C1 segment of cervical spinal cord (tissue), 14 donors: ENCODE data around the gene ZNF423.

Experiments used
- DNase-seq, 14 donors: peaks; one replicate each; lab custom pipeline; 2025; lab: John Stamatoyannopoulos, UW

Gene ZNF423

DNA sequence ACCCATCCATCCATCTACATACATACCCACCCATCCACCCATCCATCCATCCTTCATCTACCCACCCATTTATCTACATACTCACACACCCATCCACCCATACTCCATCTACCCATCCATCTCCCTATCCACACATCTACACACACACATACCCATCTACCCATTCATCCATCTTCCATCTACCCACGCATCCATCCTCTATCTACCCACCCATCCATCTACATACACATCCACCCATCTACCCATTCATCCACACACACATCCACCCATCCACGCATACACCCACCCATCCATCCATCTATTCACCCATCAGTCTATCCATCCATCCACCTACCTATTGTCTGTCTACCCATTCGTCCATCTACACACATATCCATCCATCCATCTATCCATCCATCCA is 227.8 kb downstream of the ZNF423 start:
- DNase-seq, result no peak

DNA sequence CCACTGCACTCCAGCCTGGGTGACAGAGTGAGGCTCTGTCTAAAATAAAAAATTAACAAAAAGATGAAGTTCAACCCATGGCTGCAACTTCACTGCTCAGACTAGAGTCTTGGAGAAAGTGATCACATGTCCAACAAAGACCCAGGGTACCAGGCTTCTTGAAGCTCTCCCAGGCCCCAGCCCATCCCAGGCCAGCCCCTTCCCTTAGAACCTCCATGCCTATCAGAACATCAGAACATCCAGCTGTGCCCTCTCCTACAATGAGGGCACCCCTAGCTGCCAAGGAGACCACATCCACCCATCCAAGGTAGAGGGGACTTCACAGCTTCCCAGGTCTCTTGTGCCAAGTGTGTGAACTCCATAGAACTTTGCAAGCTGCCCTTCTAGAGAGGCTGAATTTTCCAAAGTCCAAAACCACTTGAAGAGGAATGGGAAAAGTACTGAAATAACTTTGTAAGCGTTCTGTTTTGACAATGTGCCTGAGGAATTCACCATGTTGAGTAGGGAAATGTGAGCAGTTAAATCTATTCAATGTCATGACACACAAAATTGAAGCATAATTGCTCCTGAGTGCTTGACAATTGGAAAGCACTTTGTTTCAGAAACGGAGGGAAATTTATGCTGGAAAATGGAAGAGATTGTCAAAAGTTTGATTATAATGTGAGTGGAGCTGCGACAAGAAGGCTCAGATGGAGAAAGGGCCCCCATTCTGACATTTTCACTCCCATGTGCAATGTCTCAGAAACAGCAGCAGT is 230.4 kb downstream of the ZNF423 start:
- no peak for DNase-seq

GRCh38 chr16:49623501-49624266 is 232.2 kb downstream of the ZNF423 start:
- DNase-seq, result no peak

GRCh38 chr16:49622421-49623402 is 233.2 kb downstream of the ZNF423 start:
- no peak for DNase-seq

- DNase-seq, result no peak
These were observed 233.9 kb downstream of the ZNF423 start for GRCh38 chr16:49622084-49622390.

DNA sequence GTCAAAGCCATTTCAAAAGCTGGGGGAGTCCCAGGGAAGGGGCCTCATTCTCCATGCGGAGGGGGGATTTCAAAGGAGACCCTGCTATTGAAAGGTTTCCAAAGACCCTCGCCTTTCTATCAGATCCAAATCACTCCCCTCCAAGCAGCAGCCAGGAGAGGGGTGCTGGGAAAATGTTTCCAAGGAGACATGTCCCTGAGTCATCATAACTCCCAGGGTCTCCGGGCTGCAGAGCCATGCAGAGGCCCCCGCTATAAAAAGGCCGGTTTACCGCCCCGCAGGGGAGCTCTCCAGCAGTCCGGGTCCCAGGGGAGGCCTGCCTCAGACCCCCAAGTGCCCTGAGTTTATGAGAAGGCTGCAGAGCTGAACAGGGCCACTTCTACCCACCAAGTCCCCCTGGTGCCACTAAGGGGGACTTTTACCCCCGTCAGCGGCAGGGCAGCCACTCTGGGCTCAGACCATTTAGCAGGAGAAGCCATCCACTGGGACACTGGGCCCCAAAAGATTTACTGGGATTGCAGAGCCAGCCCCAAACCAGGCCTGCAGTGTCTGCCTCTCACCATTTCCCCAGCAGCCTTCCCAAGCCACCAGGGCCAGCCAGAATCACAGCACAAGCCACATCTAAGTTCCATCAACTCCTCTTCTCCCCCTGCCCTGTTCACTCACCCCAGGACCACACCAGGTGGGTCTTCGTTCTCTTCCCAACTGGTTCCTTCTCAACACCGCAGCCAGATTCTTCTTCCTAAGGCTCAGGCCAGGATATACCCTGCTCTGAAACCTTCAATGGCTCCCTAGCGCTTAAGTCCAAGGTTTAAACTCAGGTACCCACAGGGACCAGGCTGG is 234.4 kb downstream of the ZNF423 start:
- DNase-seq, result no peak

DNA sequence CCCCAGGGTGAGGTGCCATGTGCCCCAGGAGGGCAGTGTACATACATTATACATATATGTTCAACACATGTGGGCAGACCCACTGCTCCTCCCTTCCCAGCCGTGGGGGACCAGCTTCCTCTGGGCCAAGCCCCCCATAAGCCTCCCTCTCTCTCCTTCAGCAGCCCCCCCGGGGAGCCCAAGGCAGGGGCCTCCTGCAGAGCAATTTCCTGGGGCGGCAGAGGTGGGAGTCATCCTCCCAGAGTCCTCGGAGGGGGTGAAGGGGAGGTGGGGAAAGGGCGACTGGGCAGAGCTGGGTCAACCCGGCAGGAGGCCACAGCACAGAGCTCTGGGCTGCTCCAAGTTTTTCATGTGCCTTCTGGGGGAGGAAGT is 235.1 kb downstream of the ZNF423 start:
- peak in 1 of 14 donors; percentile 58 for DNase-seq

DNA sequence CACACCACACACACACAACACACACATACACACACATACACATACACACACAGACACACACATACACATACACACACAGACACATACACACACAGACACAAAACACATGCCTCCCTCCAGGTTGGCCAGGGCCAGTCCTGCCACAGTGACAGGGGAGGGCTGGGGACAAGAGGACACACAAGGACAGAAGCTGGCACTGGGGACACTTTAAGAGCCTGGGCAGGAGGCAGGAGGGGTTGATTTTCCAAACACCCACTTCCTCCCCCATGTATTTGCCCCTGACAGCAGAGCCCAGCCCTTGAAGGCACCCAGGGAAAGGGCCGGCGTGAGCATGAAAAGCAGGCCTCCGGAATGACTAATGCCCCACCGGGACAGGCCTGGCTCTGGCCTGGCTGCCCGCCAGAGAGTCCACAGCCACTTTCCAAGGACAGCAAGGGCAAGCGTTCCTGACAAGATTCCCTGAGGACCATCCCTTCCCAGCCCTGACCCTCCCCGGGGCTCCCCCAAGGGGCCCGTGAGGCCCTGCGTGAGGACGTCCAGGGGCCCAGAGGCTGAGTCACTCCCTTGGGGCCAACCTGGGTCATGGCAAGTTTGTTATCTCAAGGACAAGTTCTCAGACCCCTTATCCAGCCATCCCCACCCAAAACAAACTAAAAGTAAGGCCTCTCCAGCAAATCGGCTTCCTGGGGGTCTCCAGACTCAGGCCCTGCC is 235.6 kb downstream of the ZNF423 start:
- peak in 5 of 14 donors; percentile 9 to 70 (median 38) for DNase-seq

- DNase-seq, result no peak
These were observed 236.1 kb downstream of the ZNF423 start for GRCh38 chr16:49619811-49620157.

DNA sequence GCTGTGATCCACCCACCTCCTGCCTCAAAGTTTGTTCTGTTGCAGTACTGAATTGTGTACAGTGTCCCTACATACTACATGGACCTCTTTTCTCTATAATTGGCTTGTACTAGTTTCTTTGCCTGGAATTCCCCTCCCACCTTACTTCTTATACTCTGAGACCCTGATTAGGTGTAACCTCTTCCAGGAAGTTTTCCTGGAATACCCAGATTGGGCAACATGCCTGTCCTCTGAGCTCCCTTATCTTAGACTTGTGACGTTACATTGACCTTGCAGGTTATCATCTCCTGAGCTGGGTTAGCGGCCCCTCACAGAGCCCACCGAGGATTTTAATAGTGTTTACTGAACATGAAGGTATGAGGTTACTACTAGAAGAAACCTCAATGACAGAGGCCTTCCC is 237.0 kb downstream of the ZNF423 start:
- no peak for DNase-seq

GRCh38 chr16:49617710-49618330 is 238.1 kb downstream of the ZNF423 start:
- DNase-seq, result no peak

DNA sequence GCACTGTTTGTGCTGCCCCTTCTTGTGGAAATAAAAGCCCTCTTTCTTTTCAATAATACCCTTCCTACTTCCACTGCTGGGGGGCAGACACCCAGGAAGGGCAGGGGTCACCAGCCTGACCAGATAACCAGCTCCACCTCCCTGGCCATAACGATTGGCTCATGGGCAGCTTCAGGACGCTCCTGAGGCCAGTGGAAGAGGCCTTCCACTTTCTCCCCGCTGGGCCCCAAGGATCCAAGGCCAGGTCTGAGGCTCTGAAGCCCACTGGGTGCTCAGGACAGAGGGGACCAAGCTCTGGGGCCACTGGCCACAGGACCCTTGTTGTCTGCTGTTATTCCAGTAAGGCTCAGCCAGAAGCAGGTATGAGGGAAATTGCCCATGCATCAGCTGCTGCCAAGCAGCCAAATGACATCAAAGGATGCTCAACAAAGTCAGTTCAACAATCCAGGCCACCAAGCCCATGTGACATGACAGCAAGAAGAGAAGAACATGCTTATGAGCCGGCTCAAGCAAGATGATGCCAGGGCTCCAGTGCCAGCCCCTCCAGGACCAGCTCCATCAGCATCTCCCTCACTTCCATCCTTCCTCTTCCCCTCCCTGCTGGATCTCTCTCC is 238.8 kb downstream of the ZNF423 start:
- no peak for DNase-seq

- no peak for DNase-seq
These were observed 240.3 kb downstream of the ZNF423 start for GRCh38 chr16:49615576-49615975.

DNA sequence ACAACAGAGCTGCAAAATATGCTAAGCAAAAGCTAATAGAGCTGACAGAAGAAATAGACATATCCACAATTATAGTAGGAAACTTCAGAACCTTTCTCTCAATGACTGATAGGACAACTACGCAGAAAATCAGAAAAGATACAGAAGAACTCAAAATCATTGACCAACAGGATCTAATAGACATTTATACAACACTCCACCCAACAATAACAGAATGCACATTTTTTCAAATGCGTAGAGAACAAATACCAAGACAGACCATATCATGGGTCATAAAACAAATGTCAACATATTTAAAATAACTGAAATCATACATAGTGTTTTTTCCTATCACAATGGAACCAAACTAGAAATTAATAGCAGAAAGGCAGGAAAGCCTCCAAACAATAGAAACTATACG is 244.9 kb downstream of the ZNF423 start:
- no peak for DNase-seq

- DNase-seq, result peak in 2 of 14 donors; percentile 21 to 37
These were observed 247.1 kb downstream of the ZNF423 start for GRCh38 chr16:49608779-49609178.

- DNase-seq, result no peak
These were observed 247.8 kb downstream of the ZNF423 start for GRCh38 chr16:49608098-49608497.

DNA sequence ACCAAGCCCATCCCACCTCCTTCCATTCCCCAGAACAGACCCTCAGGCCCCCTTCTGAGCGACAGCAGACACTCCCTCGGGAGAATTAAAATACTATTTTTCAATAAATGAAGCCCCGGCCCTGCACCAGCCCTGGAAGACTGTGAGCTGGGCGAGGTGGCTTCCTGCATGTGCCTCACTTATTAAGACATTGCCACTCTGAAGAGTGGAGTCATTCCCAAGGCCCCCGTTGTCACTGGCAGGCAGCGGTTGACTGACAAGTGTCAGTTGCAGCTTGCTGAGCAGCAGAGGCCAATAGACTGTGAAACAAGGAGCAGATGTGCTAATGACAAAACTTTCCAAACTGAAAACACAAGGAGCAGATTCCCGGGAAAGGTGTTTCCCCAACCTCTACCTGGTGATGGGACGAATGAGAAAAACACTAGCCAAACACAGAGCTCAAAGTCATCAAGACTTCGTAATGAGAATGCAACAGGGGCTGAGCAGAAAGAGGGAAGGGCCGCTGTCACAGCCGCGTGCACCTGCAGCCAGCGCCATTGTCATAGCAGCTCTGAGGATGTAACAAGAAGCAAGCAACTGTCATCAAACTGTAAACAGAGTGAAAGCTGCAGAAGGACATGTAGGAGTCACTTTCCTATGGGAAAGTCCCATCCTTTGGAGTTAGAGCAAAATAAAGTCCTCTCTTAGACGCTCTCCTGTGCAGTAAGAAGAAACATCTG is 250.2 kb downstream of the ZNF423 start:
- DNase-seq, result no peak

DNA sequence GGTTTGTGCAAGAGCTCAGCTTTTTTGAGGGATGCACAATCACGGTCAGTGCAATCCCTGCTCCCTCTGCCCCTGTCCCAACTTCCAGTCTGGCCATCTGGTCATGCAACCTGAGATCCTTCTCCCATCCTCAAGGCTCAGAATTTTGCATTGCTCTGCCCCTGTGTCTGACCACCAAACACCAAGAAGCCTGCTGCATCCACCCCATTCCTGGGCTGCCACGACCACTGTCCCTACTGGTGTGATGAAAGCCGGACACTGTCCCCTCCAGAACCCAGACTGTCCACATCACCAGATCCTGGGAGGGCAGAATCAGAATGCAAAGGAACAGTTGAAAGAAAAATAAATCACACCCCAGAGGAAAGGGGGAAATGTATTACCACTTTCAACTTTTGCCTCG is 251.3 kb downstream of the ZNF423 start:
- no peak for DNase-seq

DNA sequence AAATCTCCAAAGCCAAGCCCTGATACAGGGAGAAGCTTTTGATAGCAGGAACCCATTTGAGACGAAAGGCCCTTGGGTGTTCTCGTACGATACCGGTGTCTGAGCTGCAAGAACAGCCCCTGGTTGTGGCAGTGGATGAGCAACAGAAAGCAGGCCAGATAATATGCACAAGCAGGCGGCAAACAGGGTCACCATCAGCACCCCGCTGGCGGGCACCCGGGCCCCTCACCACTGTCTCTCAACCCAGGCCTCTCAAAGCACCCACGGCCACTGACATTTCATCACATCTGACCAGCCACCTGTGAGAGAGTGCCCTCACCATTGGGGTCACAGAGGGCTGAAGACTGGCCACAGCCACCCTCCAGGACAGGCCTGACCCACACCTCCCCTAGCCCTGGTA is 252.0 kb downstream of the ZNF423 start:
- DNase-seq, result no peak
